ENCODE measurements around the gene SH2D3C.

The SH2D3C gene

DNA sequence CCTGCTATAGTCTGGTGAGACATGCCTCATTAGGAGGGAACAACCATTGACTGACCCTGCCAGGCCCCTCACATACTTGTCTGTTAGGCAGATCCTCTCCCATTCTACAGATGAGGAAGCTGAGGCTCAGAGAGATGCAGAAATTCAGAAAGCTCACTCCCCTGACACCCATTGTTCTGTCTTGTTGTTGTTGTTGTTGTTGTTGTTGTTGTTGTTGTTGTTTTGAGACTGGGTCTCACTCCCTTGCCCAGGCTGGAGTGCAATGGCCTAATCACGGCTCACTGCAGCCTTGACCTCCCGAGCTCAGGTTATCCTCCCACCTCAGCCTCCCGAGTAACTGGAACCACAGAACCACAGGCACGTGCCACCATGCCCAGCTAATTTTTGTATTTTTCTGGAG, 84.8 kb downstream of the SH2D3C start:
- no peak overlapping the region for H3K4me3 ChIP-seq (ENCODE audit: low read depth, low read length)
- H3K79me2 ChIP-seq: no peaks in the 10 kb centered on the region
- H3K4me2 ChIP-seq (ENCODE audit: low read length): no peak overlapping the region
- TF ChIP-seq, protein P1, sequence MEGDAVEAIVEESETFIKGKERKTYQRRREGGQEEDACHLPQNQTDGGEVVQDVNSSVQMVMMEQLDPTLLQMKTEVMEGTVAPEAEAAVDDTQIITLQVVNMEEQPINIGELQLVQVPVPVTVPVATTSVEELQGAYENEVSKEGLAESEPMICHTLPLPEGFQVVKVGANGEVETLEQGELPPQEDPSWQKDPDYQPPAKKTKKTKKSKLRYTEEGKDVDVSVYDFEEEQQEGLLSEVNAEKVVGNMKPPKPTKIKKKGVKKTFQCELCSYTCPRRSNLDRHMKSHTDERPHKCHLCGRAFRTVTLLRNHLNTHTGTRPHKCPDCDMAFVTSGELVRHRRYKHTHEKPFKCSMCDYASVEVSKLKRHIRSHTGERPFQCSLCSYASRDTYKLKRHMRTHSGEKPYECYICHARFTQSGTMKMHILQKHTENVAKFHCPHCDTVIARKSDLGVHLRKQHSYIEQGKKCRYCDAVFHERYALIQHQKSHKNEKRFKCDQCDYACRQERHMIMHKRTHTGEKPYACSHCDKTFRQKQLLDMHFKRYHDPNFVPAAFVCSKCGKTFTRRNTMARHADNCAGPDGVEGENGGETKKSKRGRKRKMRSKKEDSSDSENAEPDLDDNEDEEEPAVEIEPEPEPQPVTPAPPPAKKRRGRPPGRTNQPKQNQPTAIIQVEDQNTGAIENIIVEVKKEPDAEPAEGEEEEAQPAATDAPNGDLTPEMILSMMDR (IDR thresholded peaks at IDR 0.05): no peak
- H3K4me1 ChIP-seq: no peaks in the 10 kb centered on the region
- H3K36me3 ChIP-seq (ENCODE audit: control insufficient read depth, insufficient read depth, low read length): no peaks in the 10 kb centered on the region
- H3K9me3 ChIP-seq (ENCODE audit: control insufficient read depth, low read length): no peaks in the 10 kb centered on the region
- H3K9ac ChIP-seq: no peak overlapping the region
- no peak overlapping the region for H2AFZ ChIP-seq
- no peak overlapping the region for H3K27ac ChIP-seq
- no peaks in the 10 kb centered on the region for H3K27me3 ChIP-seq (ENCODE audit: control insufficient read depth, insufficient read depth, low read length)

DNA sequence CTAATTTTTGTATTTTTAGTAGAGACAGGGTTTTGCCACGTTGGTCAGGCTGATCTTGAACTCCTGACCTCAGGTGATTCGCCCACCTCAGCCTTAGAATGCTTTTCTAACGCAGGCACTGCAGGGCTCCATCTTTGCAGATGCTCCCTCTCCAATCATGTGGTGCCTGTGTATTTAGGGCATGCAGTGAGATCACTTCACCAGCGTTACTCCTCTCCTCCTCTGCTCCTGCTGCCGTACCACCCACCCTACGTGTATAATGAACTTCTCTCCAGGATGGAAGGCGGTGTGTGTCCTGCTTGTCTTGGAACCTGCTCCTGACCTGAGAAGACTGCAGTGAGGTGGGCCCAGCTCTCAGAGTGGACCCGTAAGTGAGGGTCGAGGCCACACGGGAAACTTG, 85.3 kb downstream of the SH2D3C start:
- no peaks in the 10 kb centered on the region for H3K4me1 ChIP-seq
- TF ChIP-seq, protein P1 (IDR thresholded peaks at IDR 0.05): no peak

DNA sequence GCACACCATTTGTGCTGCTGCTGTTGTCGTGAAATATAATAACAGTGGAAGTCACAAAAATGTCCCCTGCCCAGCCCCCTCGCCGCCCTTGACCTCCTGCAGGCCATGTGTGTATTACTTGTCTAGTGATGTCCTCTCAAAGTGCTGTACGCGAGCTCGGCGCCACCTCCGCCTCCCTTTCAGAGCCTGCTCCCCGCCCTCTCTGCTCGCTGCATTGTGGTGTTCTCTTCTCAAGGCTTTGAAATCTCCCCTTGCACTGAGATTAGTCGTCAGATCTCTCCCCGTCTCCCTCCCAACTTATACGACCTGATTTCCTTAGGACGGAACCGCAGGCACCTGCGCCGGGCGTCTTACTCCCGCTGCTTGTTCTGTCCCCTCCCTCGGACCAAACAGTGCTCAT, 86.4 kb downstream of the SH2D3C start:
- H3K4me3 ChIP-seq (ENCODE audit: low read depth, low read length): no peak overlapping the region
- H3K27ac ChIP-seq: no peak overlapping the region
- no peaks in the 10 kb centered on the region for H3K27me3 ChIP-seq (ENCODE audit: control insufficient read depth, insufficient read depth, low read length)
- H2AFZ ChIP-seq: no peak overlapping the region
- no peak overlapping the region for H3K9ac ChIP-seq
- no peaks in the 10 kb centered on the region for H3K9me3 ChIP-seq (ENCODE audit: control insufficient read depth, low read length)
- H3K4me2 ChIP-seq (ENCODE audit: low read length): no peak overlapping the region
- H3K36me3 ChIP-seq (ENCODE audit: control insufficient read depth, insufficient read depth, low read length): no peaks in the 10 kb centered on the region
- no peaks in the 10 kb centered on the region for H3K79me2 ChIP-seq
- TF ChIP-seq, protein P1 (IDR thresholded peaks at IDR 0.05): no peak
- H3K4me1 ChIP-seq: no peaks in the 10 kb centered on the region

More for the DNA sequence above, 85.3 kb downstream of the SH2D3C start:
- no peaks in the 10 kb centered on the region for H3K36me3 ChIP-seq (ENCODE audit: control insufficient read depth, insufficient read depth, low read length)
- no peak overlapping the region for H3K4me3 ChIP-seq (ENCODE audit: low read depth, low read length)
- H3K4me2 ChIP-seq (ENCODE audit: low read length): no peak overlapping the region
- H3K9ac ChIP-seq: no peak overlapping the region
- H3K27me3 ChIP-seq (ENCODE audit: control insufficient read depth, insufficient read depth, low read length): no peaks in the 10 kb centered on the region
- H3K9me3 ChIP-seq (ENCODE audit: control insufficient read depth, low read length): no peaks in the 10 kb centered on the region
- no peak overlapping the region for H3K27ac ChIP-seq
- no peaks in the 10 kb centered on the region for H3K79me2 ChIP-seq
- no peak overlapping the region for H2AFZ ChIP-seq

DNA sequence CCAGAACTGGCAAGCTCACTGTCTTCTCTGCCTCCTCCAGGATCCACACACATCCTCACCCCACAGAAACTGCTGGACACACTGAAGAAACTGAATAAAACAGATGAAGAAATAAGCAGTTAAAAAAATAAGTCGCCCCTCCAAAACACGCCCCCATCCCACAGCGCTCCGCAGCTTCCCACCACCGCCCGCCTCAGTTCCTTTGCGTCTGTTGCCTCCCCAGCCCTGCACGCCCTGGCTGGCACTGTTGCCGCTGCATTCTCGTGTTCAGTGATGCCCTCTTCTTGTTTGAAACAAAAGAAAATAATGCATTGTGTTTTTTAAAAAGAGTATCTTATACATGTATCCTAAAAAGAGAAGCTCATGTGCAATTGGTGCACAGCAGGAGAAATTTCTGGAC, 87.7 kb downstream of the SH2D3C start:
- no peak overlapping the region for H3K27ac ChIP-seq
- H3K27me3 ChIP-seq (ENCODE audit: control insufficient read depth, insufficient read depth, low read length): no peaks in the 10 kb centered on the region
- no peaks in the 10 kb centered on the region for H3K36me3 ChIP-seq (ENCODE audit: control insufficient read depth, insufficient read depth, low read length)
- H3K79me2 ChIP-seq: no peaks in the 10 kb centered on the region
- H2AFZ ChIP-seq: no peak overlapping the region
- H3K9ac ChIP-seq: no peak overlapping the region
- TF ChIP-seq, protein P1 (IDR thresholded peaks at IDR 0.05): no peak
- H3K9me3 ChIP-seq (ENCODE audit: control insufficient read depth, low read length): no peaks in the 10 kb centered on the region
- H3K4me2 ChIP-seq (ENCODE audit: low read length): no peak overlapping the region
- no peak overlapping the region for H3K4me3 ChIP-seq (ENCODE audit: low read depth, low read length)
- H3K4me1 ChIP-seq: no peaks in the 10 kb centered on the region

GRCh38 chr9:127689329-127690000, 89.0 kb downstream of the SH2D3C start:
- Histone ChIP-seq H3K27ac (no peak overlapping the region), H3K27me3 (ENCODE audit: control insufficient read depth, insufficient read depth, low read length) (no peaks in the 10 kb centered on the region), H3K79me2 (no peaks in the 10 kb centered on the region), H3K4me2 (ENCODE audit: low read length) (no peak overlapping the region), H3K36me3 (ENCODE audit: control insufficient read depth, insufficient read depth, low read length) (no peaks in the 10 kb centered on the region), H2AFZ (no peak overlapping the region), H3K4me1 (no peaks in the 10 kb centered on the region), H3K4me3 (ENCODE audit: low read depth, low read length) (no peak overlapping the region), H3K9me3 (ENCODE audit: control insufficient read depth, low read length) (no peaks in the 10 kb centered on the region), H3K9ac (no peak overlapping the region)
- TF ChIP-seq, protein P1 (IDR thresholded peaks at IDR 0.05): no peak
